Endothelial cell of umbilical vein (primary cell): ENCODE data around the gene CPZ.

Source experiments
- EZH2 ChIP-seq: IDR thresholded peaks from 2 replicates; pipeline ENCODE4 v1.6.1; 2012; ENCODE audit warnings: borderline replicate concordance, low read depth, mild to moderate bottlenecking, moderate library complexity, low read length, inconsistent platforms; ENCODE audit not compliant: severe bottlenecking
- TF ChIP-seq, protein P1 (sequence below), 2 donors: IDR thresholded peaks; 1 replicate in 1 of 2; 2 replicates in 1 of 2; pipeline ENCODE4 v1.5.1; 2011; ENCODE audit warnings: low read length in 2 of 2, mild to moderate bottlenecking in 2 of 2, moderate library complexity in 2 of 2, control low read depth in 1 of 2, inconsistent platforms in 1 of 2, low read depth in 1 of 2; ENCODE audit not compliant: insufficient read depth in 1 of 2; ENCODE audit errors: extremely low read depth in 1 of 2

DNA sequence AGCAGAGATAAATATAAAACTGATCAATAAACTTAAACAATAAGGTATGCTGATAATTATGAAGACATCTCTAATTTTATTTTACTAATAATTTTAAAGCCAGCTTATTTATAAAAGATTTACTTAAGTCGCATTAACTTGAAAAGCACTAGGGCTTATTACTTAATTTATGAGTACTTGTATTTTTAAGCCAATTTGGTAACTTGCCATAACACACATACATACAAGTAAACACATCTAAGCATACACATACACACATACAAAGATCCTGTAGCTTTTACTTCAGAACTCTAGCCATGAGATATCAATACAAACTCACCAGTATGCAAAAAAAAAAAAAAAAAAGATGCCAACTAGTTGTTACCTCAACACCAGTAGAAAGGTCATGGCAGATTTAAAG, 22.4 kb upstream of the CPZ start:
- no peak for TF ChIP-seq EZH2
- TF ChIP-seq, protein P1, sequence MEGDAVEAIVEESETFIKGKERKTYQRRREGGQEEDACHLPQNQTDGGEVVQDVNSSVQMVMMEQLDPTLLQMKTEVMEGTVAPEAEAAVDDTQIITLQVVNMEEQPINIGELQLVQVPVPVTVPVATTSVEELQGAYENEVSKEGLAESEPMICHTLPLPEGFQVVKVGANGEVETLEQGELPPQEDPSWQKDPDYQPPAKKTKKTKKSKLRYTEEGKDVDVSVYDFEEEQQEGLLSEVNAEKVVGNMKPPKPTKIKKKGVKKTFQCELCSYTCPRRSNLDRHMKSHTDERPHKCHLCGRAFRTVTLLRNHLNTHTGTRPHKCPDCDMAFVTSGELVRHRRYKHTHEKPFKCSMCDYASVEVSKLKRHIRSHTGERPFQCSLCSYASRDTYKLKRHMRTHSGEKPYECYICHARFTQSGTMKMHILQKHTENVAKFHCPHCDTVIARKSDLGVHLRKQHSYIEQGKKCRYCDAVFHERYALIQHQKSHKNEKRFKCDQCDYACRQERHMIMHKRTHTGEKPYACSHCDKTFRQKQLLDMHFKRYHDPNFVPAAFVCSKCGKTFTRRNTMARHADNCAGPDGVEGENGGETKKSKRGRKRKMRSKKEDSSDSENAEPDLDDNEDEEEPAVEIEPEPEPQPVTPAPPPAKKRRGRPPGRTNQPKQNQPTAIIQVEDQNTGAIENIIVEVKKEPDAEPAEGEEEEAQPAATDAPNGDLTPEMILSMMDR (IDR thresholded peaks at IDR 0.05; ENCODE audit: extremely low read depth in 1 of 2, insufficient read depth in 1 of 2, low read depth in 1 of 2, low read length in 2 of 2): no peak
